ENCODE data around the gene ADAMTS2.
"Not testable (repeated sequence)": the region's sequence is repeated elsewhere in the genome, so short reads cannot be mapped to it uniquely, and the experiment has no call there.

Gene ADAMTS2

GRCh38 chr5:179120951-179121666 lies 224.2 kb downstream of the ADAMTS2 start:
- no peak for DNase-seq

- no peak for DNase-seq
Observed at GRCh38 chr5:179120421-179120861, 224.8 kb downstream of the ADAMTS2 start.

- DNase-seq: no peak
Observed at GRCh38 chr5:179119415-179120170, 225.7 kb downstream of the ADAMTS2 start.

GRCh38 chr5:179118756-179119414 lies 226.4 kb downstream of the ADAMTS2 start:
- DNase-seq: no peak

GRCh38 chr5:179118338-179118737 lies 226.9 kb downstream of the ADAMTS2 start:
- DNase-seq: no peak

GRCh38 chr5:179115845-179116524 lies 229.3 kb downstream of the ADAMTS2 start:
- DNase-seq: no peak

- DNase-seq: no peak
Observed at GRCh38 chr5:179115307-179115706, 230.0 kb downstream of the ADAMTS2 start.

GRCh38 chr5:179114756-179115155 lies 230.5 kb downstream of the ADAMTS2 start:
- no peak for DNase-seq

- no peak for DNase-seq
Observed at GRCh38 chr5:179113945-179114641, 231.2 kb downstream of the ADAMTS2 start.

GRCh38 chr5:179113143-179113530 lies 232.1 kb downstream of the ADAMTS2 start:
- DNase-seq: no peak

- no peak for DNase-seq
Observed at GRCh38 chr5:179112469-179113142, 232.7 kb downstream of the ADAMTS2 start.

GRCh38 chr5:179111267-179112207 lies 233.7 kb downstream of the ADAMTS2 start:
- no peak for DNase-seq

GRCh38 chr5:179110528-179110927 lies 234.7 kb downstream of the ADAMTS2 start:
- DNase-seq: no peak

GRCh38 chr5:179101282-179101681 lies 244.0 kb downstream of the ADAMTS2 start:
- not testable (repeated sequence) for DNase-seq

GRCh38 chr5:179089502-179089901 lies 255.8 kb downstream of the ADAMTS2 start:
- no peak for DNase-seq

GRCh38 chr5:179080724-179081123 lies 264.5 kb downstream of the ADAMTS2 start:
- no peak for DNase-seq

- no peak for DNase-seq
Observed at GRCh38 chr5:179079165-179079987, 265.9 kb downstream of the ADAMTS2 start.

- DNase-seq: no peak
Observed at GRCh38 chr5:179065703-179066102, 279.6 kb downstream of the ADAMTS2 start.

- no peak for DNase-seq
Observed at GRCh38 chr5:179061025-179061424, 284.2 kb downstream of the ADAMTS2 start.
